SJSA1 (cell line): ENCODE measurements around the gene KCNT2. TPM values are rescaled to one million over a fixed set of nuclear protein-coding genes. Genes with fewer than 3 reads are reported as not detected.

Experiments used
- DNase-seq, 2 experiments: peaks; one replicate each; pipeline ENCODE4 v3.0.0-alpha.2; 2015 to 2020; ENCODE audit warnings: low spot score in 2 of 2, low read depth in 1 of 2
- H3K27ac ChIP-seq: fragments of 250-450 bp; sonication (Bioruptor Pico); 2 replicates; pipeline ENCODE4 v1.5.1; 2020; ENCODE audit warnings: mild to moderate bottlenecking, moderate library complexity
- H3K27me3 ChIP-seq: fragments of 250-450 bp; sonication (Bioruptor Pico); replicated peaks from 2 replicates; pipeline ENCODE4 v1.5.1; 2020; ENCODE audit warnings: mild to moderate bottlenecking, moderate library complexity
- H3K36me3 ChIP-seq: fragments of 250-450 bp; sonication (Bioruptor Pico); 2 replicates; pipeline ENCODE4 v1.5.1; 2020; ENCODE audit warnings: mild to moderate bottlenecking
- H3K4me1 ChIP-seq: fragments of 250-450 bp; sonication (Bioruptor Pico); replicated peaks from 2 replicates; pipeline ENCODE4 v1.6.1; 2021; ENCODE audit warnings: mild to moderate bottlenecking
- H3K4me3 ChIP-seq: fragments of 250-450 bp; sonication (Bioruptor Pico); 2 replicates; pipeline ENCODE4 v1.5.1; 2020; ENCODE audit warnings: mild to moderate bottlenecking
- H3K9me3 ChIP-seq: fragments of 250-450 bp; sonication (Bioruptor Pico); replicated peaks from 2 replicates; pipeline ENCODE4 v1.5.1; 2020; ENCODE audit warnings: mild to moderate bottlenecking
- total RNA-seq: library from RNA; depleted of rRNA; stranded (reverse); fragments of >200 nt; shearing (Covaris generic); gene quantifications from 2 replicates; pipeline ENCODE4 v1.2.3, GENCODE V29; 2014

The KCNT2 gene
- total RNA-seq, 1 experiment from 2014 or later = 0.05 TPM

GRCh38 chr1:196259316-196259715 lies 348.9 kb downstream of the KCNT2 start:
- Histone ChIP-seq H3K27ac (no peak overlapping the region), H3K4me1 (no peaks in the 10 kb centered on the region), H3K4me3 (no peak overlapping the region), H3K9me3 (no peaks in the 10 kb centered on the region), H3K27me3 (no peaks in the 10 kb centered on the region), H3K36me3 (no peaks in the 10 kb centered on the region)
- no peak for DNase-seq

- Histone ChIP-seq H3K4me3 (no peak overlapping the region), H3K27me3 (no peaks in the 10 kb centered on the region), H3K36me3 (no peaks in the 10 kb centered on the region), H3K27ac (no peak overlapping the region), H3K4me1 (no peaks in the 10 kb centered on the region), H3K9me3 (no peaks in the 10 kb centered on the region)
- DNase-seq = no peak
These were observed 352.5 kb downstream of the KCNT2 start for GRCh38 chr1:196255762-196256161.

GRCh38 chr1:196229546-196229945 lies 378.7 kb downstream of the KCNT2 start:
- no peak overlapping the region for H3K27ac ChIP-seq
- H3K27me3 ChIP-seq = no peaks in the 10 kb centered on the region
- no peaks in the 10 kb centered on the region for H3K9me3 ChIP-seq
- no peak overlapping the region for H3K4me3 ChIP-seq
- H3K36me3 ChIP-seq = no peaks in the 10 kb centered on the region
- H3K4me1 ChIP-seq = no peaks in the 10 kb centered on the region
- DNase-seq = no peak

DNA sequence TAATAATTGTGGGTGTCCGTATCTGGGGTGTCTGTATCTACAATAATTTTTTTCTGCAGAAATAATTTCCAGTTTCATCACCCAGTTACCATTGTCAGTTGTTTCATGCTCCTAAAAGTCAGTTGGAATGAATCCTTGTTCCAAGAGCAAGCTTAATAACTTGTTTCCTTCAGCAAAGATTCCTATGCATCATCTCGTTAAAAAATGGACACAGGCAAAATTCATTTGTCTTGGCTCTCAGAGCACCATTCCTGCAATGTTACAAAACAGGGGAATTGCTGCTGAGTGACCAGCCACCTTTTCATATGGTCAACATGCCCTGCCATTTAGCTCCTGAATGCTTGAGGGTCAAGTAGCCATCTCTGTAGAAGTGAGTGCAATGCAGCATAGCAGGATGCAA lies 393.4 kb downstream of the KCNT2 start:
- H3K27me3 ChIP-seq = no peaks in the 10 kb centered on the region
- no peak overlapping the region for H3K27ac ChIP-seq
- no peaks in the 10 kb centered on the region for H3K9me3 ChIP-seq
- H3K4me3 ChIP-seq = no peak overlapping the region
- H3K4me1 ChIP-seq = no peaks in the 10 kb centered on the region
- H3K36me3 ChIP-seq = no peaks in the 10 kb centered on the region
- no peak for DNase-seq

GRCh38 chr1:196209983-196210382 lies 398.3 kb downstream of the KCNT2 start:
- no peak for DNase-seq
- Histone ChIP-seq H3K36me3 (no peaks in the 10 kb centered on the region), H3K4me3 (no peak overlapping the region), H3K9me3 (no peaks in the 10 kb centered on the region), H3K4me1 (no peaks in the 10 kb centered on the region), H3K27ac (no peak overlapping the region), H3K27me3 (no peaks in the 10 kb centered on the region)

DNA sequence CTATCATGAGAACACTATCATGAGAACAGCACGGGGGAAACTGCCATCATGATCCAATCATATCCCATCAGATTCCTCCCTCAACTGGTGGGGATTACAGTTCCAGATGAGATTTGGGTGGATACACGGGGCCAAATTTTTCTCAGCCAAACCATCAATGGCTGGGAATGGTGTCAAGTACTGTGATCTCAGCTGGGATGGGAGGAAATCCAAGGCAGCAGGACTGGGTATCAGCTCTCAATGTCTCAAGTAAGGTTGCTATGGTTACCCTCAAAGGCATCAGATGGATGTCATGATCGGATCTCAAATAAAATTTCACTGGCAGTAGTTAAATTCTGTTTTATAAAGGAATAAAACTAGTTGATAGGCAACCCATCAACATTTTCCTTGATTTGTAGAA lies 399.0 kb downstream of the KCNT2 start:
- DNase-seq = no peak
- H3K9me3 ChIP-seq = no peaks in the 10 kb centered on the region
- H3K27me3 ChIP-seq = no peaks in the 10 kb centered on the region
- no peaks in the 10 kb centered on the region for H3K4me1 ChIP-seq
- no peak overlapping the region for H3K4me3 ChIP-seq
- H3K36me3 ChIP-seq = no peaks in the 10 kb centered on the region
- no peak overlapping the region for H3K27ac ChIP-seq

DNA sequence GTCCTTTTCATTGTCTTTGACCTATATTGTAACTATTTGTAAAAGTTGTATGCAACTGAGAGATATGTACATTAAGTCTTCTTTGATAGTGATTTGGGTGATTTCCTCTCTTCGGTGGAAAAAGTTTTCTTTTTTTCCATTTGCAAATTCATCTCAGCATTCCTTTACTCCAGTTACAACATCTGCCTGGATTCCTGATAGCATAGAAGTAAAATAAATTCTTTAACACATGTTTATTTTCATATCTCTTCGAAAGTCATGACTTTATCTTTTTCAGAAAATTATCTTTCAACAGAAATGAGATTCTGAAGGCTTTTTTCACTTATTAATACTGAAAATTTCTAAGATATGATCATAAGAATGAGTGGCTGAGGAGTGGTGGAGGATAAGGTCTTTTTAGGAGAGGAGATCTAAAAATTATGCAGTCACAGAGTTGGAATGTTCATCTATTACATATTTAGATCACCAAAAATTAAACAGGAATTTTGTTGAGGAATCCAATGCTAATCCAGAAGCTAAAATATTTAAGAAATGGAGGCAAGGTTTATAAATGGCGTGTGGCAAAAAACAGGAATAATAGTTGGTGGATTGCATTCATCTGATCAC lies 400.5 kb downstream of the KCNT2 start:
- Histone ChIP-seq H3K4me1 (no peaks in the 10 kb centered on the region), H3K27me3 (no peaks in the 10 kb centered on the region), H3K4me3 (no peak overlapping the region), H3K27ac (no peak overlapping the region), H3K36me3 (no peaks in the 10 kb centered on the region), H3K9me3 (no peaks in the 10 kb centered on the region)
- no peak for DNase-seq

DNA sequence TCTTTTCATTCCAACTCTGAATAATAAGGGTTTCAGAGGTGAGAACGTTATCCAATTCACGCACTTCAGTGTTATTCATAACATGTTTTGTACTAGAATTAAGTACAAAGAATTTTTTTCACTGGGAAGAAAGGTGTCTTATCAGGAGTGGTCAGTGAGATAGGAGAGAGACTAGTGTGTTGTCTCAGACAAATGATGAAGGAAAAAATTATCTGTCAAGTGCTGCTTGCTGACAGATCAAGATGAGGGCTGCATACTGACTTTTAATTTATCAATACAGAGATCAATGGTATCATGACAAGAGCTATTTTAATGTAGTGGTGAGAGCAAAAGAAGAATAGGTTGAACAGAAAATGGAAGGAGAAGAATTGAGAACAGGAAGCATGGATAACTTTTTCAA lies 402.4 kb downstream of the KCNT2 start:
- H3K27ac ChIP-seq = no peak overlapping the region
- no peaks in the 10 kb centered on the region for H3K27me3 ChIP-seq
- no peak for DNase-seq
- no peaks in the 10 kb centered on the region for H3K4me1 ChIP-seq
- H3K4me3 ChIP-seq = no peak overlapping the region
- H3K9me3 ChIP-seq = no peaks in the 10 kb centered on the region
- no peaks in the 10 kb centered on the region for H3K36me3 ChIP-seq

DNA sequence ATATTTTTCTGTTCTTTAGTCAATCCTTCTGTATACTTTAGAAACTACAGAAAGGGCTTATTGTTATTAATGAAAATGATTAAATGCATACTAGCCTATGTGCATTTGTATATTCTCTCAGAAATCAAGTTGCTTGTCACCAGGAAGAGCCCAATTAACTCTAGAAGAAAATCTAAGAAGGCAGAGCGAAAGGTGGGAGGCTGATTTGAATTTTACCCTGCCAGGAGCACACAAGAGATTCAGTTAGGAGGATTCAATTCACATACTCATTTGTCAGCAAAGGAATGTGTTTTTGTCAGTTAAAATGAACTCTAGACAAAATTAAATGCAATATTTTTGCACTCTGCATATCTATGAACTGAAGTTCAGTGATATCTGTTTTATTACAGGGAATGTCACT lies 411.8 kb downstream of the KCNT2 start:
- Histone ChIP-seq H3K27ac (no peak overlapping the region), H3K27me3 (no peaks in the 10 kb centered on the region), H3K4me3 (no peak overlapping the region), H3K36me3 (no peaks in the 10 kb centered on the region), H3K4me1 (no peaks in the 10 kb centered on the region), H3K9me3 (no peaks in the 10 kb centered on the region)
- DNase-seq = no peak

- Histone ChIP-seq H3K36me3 (no peaks in the 10 kb centered on the region), H3K4me1 (no peaks in the 10 kb centered on the region), H3K9me3 (no peaks in the 10 kb centered on the region), H3K4me3 (no peak overlapping the region), H3K27me3 (no peaks in the 10 kb centered on the region), H3K27ac (no peak overlapping the region)
- no peak for DNase-seq
These were observed 414.2 kb downstream of the KCNT2 start for GRCh38 chr1:196193896-196194559.

DNA sequence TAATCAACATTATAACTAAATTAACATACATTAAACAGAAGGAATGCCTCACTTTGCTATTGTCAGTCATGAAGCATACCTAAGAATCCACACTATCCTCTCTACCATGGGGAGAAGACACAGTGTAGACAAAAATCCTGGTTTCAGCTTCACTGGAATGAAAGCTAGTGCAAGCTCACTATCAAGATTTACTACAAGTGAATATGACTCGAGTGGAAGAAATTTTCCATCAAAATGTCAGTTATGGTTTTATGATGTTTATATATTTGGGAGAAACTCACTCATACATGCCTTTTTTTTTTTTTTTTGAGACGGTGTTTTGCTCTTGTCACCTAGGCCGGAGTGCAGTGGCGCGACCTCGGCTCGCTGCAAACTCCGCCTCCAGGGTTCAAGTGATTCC lies 424.3 kb downstream of the KCNT2 start:
- H3K27me3 ChIP-seq = no peaks in the 10 kb centered on the region
- no peak overlapping the region for H3K4me3 ChIP-seq
- no peak overlapping the region for H3K27ac ChIP-seq
- H3K4me1 ChIP-seq = peaks cover 14% of the 10 kb centered on the region
- DNase-seq = no peak
- no peaks in the 10 kb centered on the region for H3K36me3 ChIP-seq
- H3K9me3 ChIP-seq = no peaks in the 10 kb centered on the region

GRCh38 chr1:196181594-196181878 lies 426.7 kb downstream of the KCNT2 start:
- Histone ChIP-seq H3K36me3 (no peaks in the 10 kb centered on the region), H3K9me3 (no peaks in the 10 kb centered on the region), H3K4me3 (no peak overlapping the region), H3K27me3 (no peaks in the 10 kb centered on the region), H3K4me1 (peaks cover 14% of the 10 kb centered on the region), H3K27ac (no peak overlapping the region)
- DNase-seq = no peak

- Histone ChIP-seq H3K9me3 (no peaks in the 10 kb centered on the region), H3K4me1 (peaks cover 14% of the 10 kb centered on the region), H3K36me3 (no peaks in the 10 kb centered on the region), H3K4me3 (no peak overlapping the region), H3K27me3 (no peaks in the 10 kb centered on the region), H3K27ac (peak overlapping the region; percentile 37)
- DNase-seq = peak in 1 of 2 experiments; percentile 20
These were observed 427.2 kb downstream of the KCNT2 start for GRCh38 chr1:196180847-196181593.

- H3K27me3 ChIP-seq = no peaks in the 10 kb centered on the region
- H3K4me1 ChIP-seq = peaks cover 14% of the 10 kb centered on the region
- DNase-seq = no peak
- no peaks in the 10 kb centered on the region for H3K36me3 ChIP-seq
- H3K27ac ChIP-seq = no peak overlapping the region
- H3K9me3 ChIP-seq = no peaks in the 10 kb centered on the region
- H3K4me3 ChIP-seq = no peak overlapping the region
These were observed 430.1 kb downstream of the KCNT2 start for GRCh38 chr1:196178083-196178635.
